ENCODE data around the gene SLC13A5.

Gene SLC13A5

GRCh38 chr17:6690641-6691040 lies 22.5 kb downstream of the SLC13A5 start:
- in situ Hi-C loops (cut with MboI; ENCODE audit: low pct_unique_long_range_greater_than_20kb, low sequenced_read_pairs) = no loop called here
- DNase-seq = no peak

GRCh38 chr17:6688944-6689343 lies 24.2 kb downstream of the SLC13A5 start:
- in situ Hi-C loops (cut with MboI; ENCODE audit: low pct_unique_long_range_greater_than_20kb, low sequenced_read_pairs) = no loop called here
- DNase-seq = no peak

GRCh38 chr17:6686026-6686425 lies 27.1 kb downstream of the SLC13A5 start:
- in situ Hi-C loops (cut with MboI; ENCODE audit: low pct_unique_long_range_greater_than_20kb, low sequenced_read_pairs) = no loop called here

GRCh38 chr17:6684881-6685767 lies 28.0 kb downstream of the SLC13A5 start:
- DNase-seq = no peak
- in situ Hi-C loops (cut with MboI; ENCODE audit: low pct_unique_long_range_greater_than_20kb, low sequenced_read_pairs) = no loop called here

More at GRCh38 chr17:6686026-6686425, 27.1 kb downstream of the SLC13A5 start:
- DNase-seq = no peak

- in situ Hi-C loops (cut with MboI; ENCODE audit: low pct_unique_long_range_greater_than_20kb, low sequenced_read_pairs) = no loop called here
Measured at GRCh38 chr17:6684460-6684783, 28.7 kb downstream of the SLC13A5 start.

GRCh38 chr17:6683730-6684459 lies 29.3 kb downstream of the SLC13A5 start:
- no peak for DNase-seq
- in situ Hi-C loops (cut with MboI; ENCODE audit: low pct_unique_long_range_greater_than_20kb, low sequenced_read_pairs) = no loop called here

More at GRCh38 chr17:6684460-6684783, 28.7 kb downstream of the SLC13A5 start:
- DNase-seq = no peak

- in situ Hi-C loops (cut with MboI; ENCODE audit: low pct_unique_long_range_greater_than_20kb, low sequenced_read_pairs) = no loop called here
- no peak for DNase-seq
Measured at GRCh38 chr17:6683081-6683684, 30.0 kb downstream of the SLC13A5 start.

- in situ Hi-C loops (cut with MboI; ENCODE audit: low pct_unique_long_range_greater_than_20kb, low sequenced_read_pairs) = no loop called here
- DNase-seq = no peak
Measured at GRCh38 chr17:6682339-6682738, 30.8 kb downstream of the SLC13A5 start.

GRCh38 chr17:6681671-6682070 lies 31.5 kb downstream of the SLC13A5 start:
- in situ Hi-C loops (cut with MboI; ENCODE audit: low pct_unique_long_range_greater_than_20kb, low sequenced_read_pairs) = no loop called here
- no peak for DNase-seq

GRCh38 chr17:6681176-6681575 lies 32.0 kb downstream of the SLC13A5 start:
- DNase-seq = no peak
- in situ Hi-C loops (cut with MboI; ENCODE audit: low pct_unique_long_range_greater_than_20kb, low sequenced_read_pairs) = no loop called here

- in situ Hi-C loops (cut with MboI; ENCODE audit: low pct_unique_long_range_greater_than_20kb, low sequenced_read_pairs) = no loop called here
- no peak for DNase-seq
Measured at GRCh38 chr17:6679241-6679640, 33.9 kb downstream of the SLC13A5 start.

- in situ Hi-C loops (cut with MboI; ENCODE audit: low pct_unique_long_range_greater_than_20kb, low sequenced_read_pairs) = no loop called here
Measured at GRCh38 chr17:6677946-6678345, 35.2 kb downstream of the SLC13A5 start.

GRCh38 chr17:6677158-6677831 lies 35.9 kb downstream of the SLC13A5 start:
- peak; percentile 68 for DNase-seq
- in situ Hi-C loops (cut with MboI; ENCODE audit: low pct_unique_long_range_greater_than_20kb, low sequenced_read_pairs) = no loop called here

More at GRCh38 chr17:6677946-6678345, 35.2 kb downstream of the SLC13A5 start:
- no peak for DNase-seq

- in situ Hi-C loops (cut with MboI; ENCODE audit: low pct_unique_long_range_greater_than_20kb, low sequenced_read_pairs) = no loop called here
- DNase-seq = no peak
Measured at GRCh38 chr17:6676802-6677157, 36.4 kb downstream of the SLC13A5 start.

- no peak for DNase-seq
- in situ Hi-C loops (cut with MboI; ENCODE audit: low pct_unique_long_range_greater_than_20kb, low sequenced_read_pairs) = no loop called here
Measured at GRCh38 chr17:6675201-6675825, 37.9 kb downstream of the SLC13A5 start.

GRCh38 chr17:6674586-6674985 lies 38.6 kb downstream of the SLC13A5 start:
- no peak for DNase-seq
- in situ Hi-C loops (cut with MboI; ENCODE audit: low pct_unique_long_range_greater_than_20kb, low sequenced_read_pairs) = no loop called here

GRCh38 chr17:6671431-6671830 lies 41.7 kb downstream of the SLC13A5 start:
- in situ Hi-C loops (cut with MboI; ENCODE audit: low pct_unique_long_range_greater_than_20kb, low sequenced_read_pairs) = no loop called here

GRCh38 chr17:6670999-6671398 lies 42.2 kb downstream of the SLC13A5 start:
- no peak for DNase-seq
- in situ Hi-C loops (cut with MboI; ENCODE audit: low pct_unique_long_range_greater_than_20kb, low sequenced_read_pairs) = no loop called here

More at GRCh38 chr17:6671431-6671830, 41.7 kb downstream of the SLC13A5 start:
- no peak for DNase-seq

GRCh38 chr17:6670571-6670970 lies 42.6 kb downstream of the SLC13A5 start:
- no peak for DNase-seq
- in situ Hi-C loops (cut with MboI; ENCODE audit: low pct_unique_long_range_greater_than_20kb, low sequenced_read_pairs) = no loop called here
